Glutamatergic neuron (in vitro differentiated cells): Measurements from ENCODE around the gene SH2D3C. TPM values are rescaled to one million over a fixed set of nuclear protein-coding genes. Genes with fewer than 3 reads are reported as not detected.

ENCODE experiments used
- DNase-seq: peaks from one replicate; pipeline ENCODE4 v3.0.0; 2022
- H3K27ac Mint-ChIP-seq: one replicate; pipeline ENCODE4 v1.8.0; 2020; ENCODE audit warnings: mild to moderate bottlenecking, mixed read lengths, inconsistent platforms; ENCODE audit not compliant: unreplicated experiment
- H3K27me3 Mint-ChIP-seq: one replicate; pipeline ENCODE4 v1.8.0; 2020; ENCODE audit warnings: mild to moderate bottlenecking, moderate library complexity, mixed read lengths, inconsistent platforms; ENCODE audit not compliant: unreplicated experiment
- H3K36me3 Mint-ChIP-seq: one replicate; pipeline ENCODE4 v1.8.0; 2020; ENCODE audit warnings: mild to moderate bottlenecking, mixed read lengths, inconsistent platforms; ENCODE audit not compliant: unreplicated experiment
- H3K4me1 Mint-ChIP-seq: one replicate; pipeline ENCODE4 v1.8.0; 2020; ENCODE audit warnings: mild to moderate bottlenecking, low read depth, mixed read lengths, inconsistent platforms; ENCODE audit not compliant: unreplicated experiment
- H3K4me3 Mint-ChIP-seq: one replicate; pipeline ENCODE4 v1.8.0; 2020; ENCODE audit warnings: mild to moderate bottlenecking, mixed read lengths, inconsistent platforms; ENCODE audit not compliant: unreplicated experiment
- H3K9me3 Mint-ChIP-seq: one replicate; pipeline ENCODE4 v1.8.0; 2020; ENCODE audit warnings: mild to moderate bottlenecking, moderate library complexity, mixed read lengths, inconsistent platforms; ENCODE audit not compliant: unreplicated experiment
- total RNA-seq: library from RNA; stranded (reverse); fragmentation: NEBNext Ultra II Directional; extraction: Animal tissue kit (Norgen Biotek cat#: 25700); gene quantifications from one replicate; pipeline ENCODE4 v1.2.1, GENCODE V29; 2021; ENCODE audit not compliant: unreplicated experiment
- TF ChIP-seq, protein P1 (sequence below): fragments of 200-600 bp; sonication (generic); IDR thresholded peaks from one replicate; pipeline ENCODE4 v1.5.0; 2021; ENCODE audit not compliant: partially characterized antibody, unreplicated experiment

Gene SH2D3C
- total RNA-seq, 1 donor from 2014 or later: 71.7 TPM

DNA sequence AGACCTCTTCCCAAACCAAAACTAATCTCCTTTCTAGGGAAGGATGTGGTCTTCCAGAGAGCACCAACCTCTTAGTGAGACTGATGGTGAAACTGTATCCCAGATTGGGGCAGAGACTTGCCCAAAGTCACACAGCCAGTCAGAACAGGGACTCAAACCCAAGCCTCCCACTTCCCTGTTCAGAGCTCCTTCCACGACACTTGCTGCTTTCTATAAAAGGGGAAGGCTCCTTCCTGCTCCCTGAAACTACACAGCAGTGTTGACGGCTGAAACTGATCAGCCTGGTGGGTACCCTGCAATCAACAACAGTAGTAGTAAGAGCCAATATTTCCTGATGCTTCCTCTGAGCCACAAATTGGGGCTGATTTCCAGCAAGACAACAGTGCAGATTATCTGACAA is 44.9 kb downstream of the SH2D3C start:
- H3K4me3 Mint-ChIP-seq: no peak overlapping the region
- H3K27ac Mint-ChIP-seq: peak overlapping the region; percentile 50
- H3K9me3 Mint-ChIP-seq: peaks cover 4% of the 10 kb centered on the region
- peaks cover 5% of the 10 kb centered on the region for H3K36me3 Mint-ChIP-seq
- no peak for DNase-seq
- H3K27me3 Mint-ChIP-seq: peaks cover 6% of the 10 kb centered on the region
- TF ChIP-seq, protein P1, sequence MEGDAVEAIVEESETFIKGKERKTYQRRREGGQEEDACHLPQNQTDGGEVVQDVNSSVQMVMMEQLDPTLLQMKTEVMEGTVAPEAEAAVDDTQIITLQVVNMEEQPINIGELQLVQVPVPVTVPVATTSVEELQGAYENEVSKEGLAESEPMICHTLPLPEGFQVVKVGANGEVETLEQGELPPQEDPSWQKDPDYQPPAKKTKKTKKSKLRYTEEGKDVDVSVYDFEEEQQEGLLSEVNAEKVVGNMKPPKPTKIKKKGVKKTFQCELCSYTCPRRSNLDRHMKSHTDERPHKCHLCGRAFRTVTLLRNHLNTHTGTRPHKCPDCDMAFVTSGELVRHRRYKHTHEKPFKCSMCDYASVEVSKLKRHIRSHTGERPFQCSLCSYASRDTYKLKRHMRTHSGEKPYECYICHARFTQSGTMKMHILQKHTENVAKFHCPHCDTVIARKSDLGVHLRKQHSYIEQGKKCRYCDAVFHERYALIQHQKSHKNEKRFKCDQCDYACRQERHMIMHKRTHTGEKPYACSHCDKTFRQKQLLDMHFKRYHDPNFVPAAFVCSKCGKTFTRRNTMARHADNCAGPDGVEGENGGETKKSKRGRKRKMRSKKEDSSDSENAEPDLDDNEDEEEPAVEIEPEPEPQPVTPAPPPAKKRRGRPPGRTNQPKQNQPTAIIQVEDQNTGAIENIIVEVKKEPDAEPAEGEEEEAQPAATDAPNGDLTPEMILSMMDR: no peak
- peaks cover 4% of the 10 kb centered on the region for H3K4me1 Mint-ChIP-seq

DNA sequence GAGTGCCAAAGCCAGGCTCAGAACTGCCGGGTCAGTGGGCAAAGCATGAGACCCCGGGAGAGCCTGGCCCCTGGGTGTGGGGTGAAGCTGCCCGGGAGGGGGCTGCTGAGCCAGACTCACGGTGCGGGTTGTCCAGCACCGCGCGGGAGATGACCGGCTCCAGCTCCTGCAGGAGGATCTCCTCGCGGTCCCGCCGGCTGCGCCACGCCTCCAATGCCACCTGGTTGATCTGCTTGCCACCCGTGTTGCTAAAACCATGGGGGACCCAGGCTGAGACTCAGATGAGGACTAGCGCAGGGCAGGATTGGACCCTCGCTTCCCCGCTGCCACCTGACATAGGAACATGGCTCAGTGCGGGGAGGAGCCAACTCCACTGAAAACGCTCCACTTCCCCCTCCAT is 46.0 kb downstream of the SH2D3C start:
- Mint-ChIP-seq H3K4me3 (peak overlapping the region; percentile 32), H3K27me3 (peaks cover 4% of the 10 kb centered on the region), H3K4me1 (peaks cover 2% of the 10 kb centered on the region), H3K9me3 (peaks cover 4% of the 10 kb centered on the region), H3K36me3 (no peaks in the 10 kb centered on the region), H3K27ac (no peak overlapping the region)
- DNase-seq: no peak
- TF ChIP-seq, protein P1: no peak

DNA sequence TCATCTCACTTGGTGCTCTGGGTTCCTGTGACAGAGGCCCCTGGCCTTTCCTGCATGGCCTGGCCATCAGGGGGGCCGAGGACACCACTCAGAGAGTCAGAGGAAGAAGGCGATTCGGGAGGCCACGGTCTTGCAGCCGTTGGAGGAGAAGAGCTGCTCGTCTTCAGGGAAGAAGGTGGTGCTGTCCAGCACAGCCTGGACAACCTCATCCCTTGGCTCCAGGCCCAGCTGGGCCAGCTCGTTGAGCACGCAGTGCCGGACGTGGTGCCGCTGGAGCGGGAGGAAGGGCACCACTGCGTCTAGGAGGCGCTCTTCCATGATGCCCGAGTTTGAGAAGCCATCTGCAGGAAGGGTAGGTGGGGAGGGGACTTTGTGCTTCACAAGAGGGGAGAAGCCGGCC is 46.5 kb downstream of the SH2D3C start:
- no peaks in the 10 kb centered on the region for H3K36me3 Mint-ChIP-seq
- peaks cover 3% of the 10 kb centered on the region for H3K4me1 Mint-ChIP-seq
- DNase-seq: no peak
- peaks cover 4% of the 10 kb centered on the region for H3K9me3 Mint-ChIP-seq
- TF ChIP-seq, protein P1: no peak
- H3K27me3 Mint-ChIP-seq: peaks cover 2% of the 10 kb centered on the region
- H3K27ac Mint-ChIP-seq: no peak overlapping the region
- H3K4me3 Mint-ChIP-seq: no peak overlapping the region

DNA sequence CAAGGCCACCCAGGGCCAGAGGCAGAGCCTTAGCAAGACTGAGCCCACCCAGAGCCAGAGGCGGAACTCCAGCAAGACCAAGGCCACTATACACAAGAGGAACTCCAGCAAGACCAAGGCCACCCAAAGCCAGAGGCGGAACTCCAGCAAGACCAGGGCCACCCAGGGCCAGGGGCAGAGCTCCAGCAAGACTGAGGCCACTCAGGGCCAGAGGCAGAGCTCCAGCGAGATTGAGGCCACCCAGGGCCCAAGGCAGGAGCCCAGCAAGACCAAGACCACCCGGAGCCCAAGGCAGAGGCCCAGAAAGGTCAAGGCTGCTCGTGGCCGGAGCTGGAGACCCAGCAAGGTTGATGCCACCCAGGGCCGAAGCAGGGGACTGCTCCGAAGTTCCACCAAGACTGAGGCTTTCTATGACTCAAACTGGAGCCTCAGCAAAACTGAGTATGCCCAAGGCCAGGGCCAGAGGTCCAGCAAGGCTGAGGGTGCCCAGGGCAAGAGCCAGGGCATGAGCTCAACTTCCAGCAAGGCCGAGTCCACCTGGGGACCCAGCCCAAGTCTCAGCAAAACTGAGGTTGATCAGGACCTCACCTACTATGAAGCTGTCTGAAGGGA is 47.6 kb downstream of the SH2D3C start:
- Mint-ChIP-seq H3K27me3 (peaks cover 2% of the 10 kb centered on the region), H3K27ac (no peak overlapping the region), H3K4me1 (peaks cover 3% of the 10 kb centered on the region), H3K9me3 (peaks cover 4% of the 10 kb centered on the region), H3K4me3 (no peak overlapping the region), H3K36me3 (no peaks in the 10 kb centered on the region)
- TF ChIP-seq, protein P1: no peak
- no peak for DNase-seq

DNA sequence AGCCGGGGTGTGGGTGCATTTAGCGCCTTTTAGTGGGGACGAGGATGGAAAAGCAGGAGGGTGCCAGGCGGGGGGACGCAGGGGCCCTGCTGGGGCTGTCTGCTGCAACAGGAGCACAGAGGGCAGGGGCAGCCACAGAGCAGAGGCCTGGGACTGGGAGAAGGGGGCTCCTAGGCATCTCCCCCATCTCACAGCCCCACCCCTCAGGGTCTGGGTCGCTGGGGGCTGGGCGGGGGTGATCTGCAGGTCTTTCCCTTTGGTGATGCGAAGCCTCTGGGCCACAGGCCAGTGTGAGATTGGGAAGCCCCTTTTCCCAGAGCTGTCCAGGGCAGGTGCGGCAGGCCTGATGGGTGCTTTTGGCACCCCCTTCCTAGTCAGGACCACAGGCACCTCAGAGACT is 48.2 kb downstream of the SH2D3C start:
- Mint-ChIP-seq H3K4me1 (peaks cover 2% of the 10 kb centered on the region), H3K27me3 (peaks cover 2% of the 10 kb centered on the region), H3K4me3 (no peak overlapping the region), H3K9me3 (peaks cover 4% of the 10 kb centered on the region), H3K36me3 (no peaks in the 10 kb centered on the region), H3K27ac (no peak overlapping the region)
- TF ChIP-seq, protein P1: no peak
- DNase-seq: peak; percentile 11
